H1 (cell line): ENCODE results near the gene HIP1. TPM values are rescaled to one million over a fixed set of nuclear protein-coding genes. Genes with fewer than 3 reads are reported as not detected.
"Not testable (repeated sequence)": the region's sequence is repeated elsewhere in the genome, so short reads cannot be mapped to it uniquely, and the experiment has no call there.

Source experiments
- CTCF ChIA-PET: fragments of 300-600 bp; sonication (Branson Sonifier 250); formaldehyde crosslinking; loops from one replicate; lab custom pipeline; 2021; ENCODE audit not compliant: partially characterized antibody; lab: Charles Lee
- POLR2A ChIA-PET: fragments of 300-600 bp; sonication (Branson Sonifier 250); formaldehyde crosslinking; loops from one replicate; lab custom pipeline; 2021; ENCODE audit warnings: inconsistent platforms; ENCODE audit not compliant: partially characterized antibody; lab: Charles Lee
- DNase-seq, 2 experiments: peaks; one replicate each; pipeline versions ENCODE4 v3.0.0 to v3.0.0-alpha.2; 2010 to 2022; ENCODE audit warnings: low spot score in 2 of 2, low read depth in 1 of 2, mixed read lengths in 1 of 2
- FAIRE-seq: peaks from 2 replicates; lab custom pipeline; 2011; peaks lifted over from hg19 to GRCh38; lab: Jason Lieb, UNC
- H2AFZ ChIP-seq: 2 replicates; pipeline ENCODE4 v1.8.1; 2012; ENCODE audit warnings: low read length, inconsistent platforms
- H2AK5ac ChIP-seq: 2 replicates; pipeline ENCODE4 v1.6.1; 2013; ENCODE audit warnings: low read depth, low read length
- H2BK120ac ChIP-seq: replicated peaks from 2 replicates; pipeline ENCODE3; 2013; ENCODE audit warnings: low read depth, low read length, inconsistent platforms
- H2BK12ac ChIP-seq: 2 replicates; pipeline ENCODE4 v1.6.1; 2013; ENCODE audit warnings: low read depth, low read length
- H2BK15ac ChIP-seq: 2 replicates; pipeline ENCODE4 v1.6.1; 2013; ENCODE audit warnings: low read length
- H2BK20ac ChIP-seq: 2 replicates; pipeline ENCODE4 v1.6.1; 2013; ENCODE audit warnings: low read length
- H2BK5ac ChIP-seq: 2 replicates; pipeline ENCODE4 v1.6.1; 2013; ENCODE audit warnings: low read depth, low read length
- H3K14ac ChIP-seq: 2 replicates; pipeline ENCODE4 v1.6.1; 2013; ENCODE audit warnings: inconsistent platforms; ENCODE audit not compliant: insufficient read length
- H3K18ac ChIP-seq: 2 replicates; pipeline ENCODE4 v1.6.1; 2013; ENCODE audit warnings: low read length; ENCODE audit errors: extremely low read depth
- H3K23ac ChIP-seq: 2 replicates; pipeline ENCODE4 v1.6.1; 2013; ENCODE audit warnings: inconsistent platforms; ENCODE audit not compliant: insufficient read length
- H3K23me2 ChIP-seq: 2 replicates; pipeline ENCODE4 v1.6.1; 2013; ENCODE audit warnings: low read depth, low read length
- H3K27ac ChIP-seq: 2 replicates; pipeline ENCODE4 v1.6.1; 2011; ENCODE audit warnings: low read depth, low read length, inconsistent platforms
- H3K27me3 ChIP-seq, 4 experiments: replicated peaks in 1 of 4; 1 replicate in 1 of 4; 2 replicates in 3 of 4; pipeline versions ENCODE4 v1.6.1 to v1.8.1; 2011 to 2013; ENCODE audit warnings: low read length in 3 of 4, mild to moderate bottlenecking in 3 of 4, inconsistent platforms in 2 of 4, mixed read lengths in 2 of 4, moderate library complexity in 1 of 4; ENCODE audit not compliant: control insufficient read depth in 3 of 4, insufficient read depth in 3 of 4; ENCODE audit errors: extremely low read depth in 1 of 4
- H3K36me3 ChIP-seq, 4 experiments: 2 replicates each; pipeline versions ENCODE4 v1.6.1 to v1.8.1; 2011 to 2013; ENCODE audit warnings: mild to moderate bottlenecking in 4 of 4, low read length in 3 of 4, moderate library complexity in 2 of 4, control low read depth in 1 of 4, inconsistent platforms in 1 of 4; ENCODE audit not compliant: insufficient read depth in 4 of 4, control insufficient read depth in 2 of 4
- H3K4ac ChIP-seq: replicated peaks from 2 replicates; pipeline ENCODE3; 2013; ENCODE audit warnings: low read length, low read depth, mixed read lengths, inconsistent platforms; ENCODE audit not compliant: insufficient read length
- H3K4me1 ChIP-seq, 4 experiments: replicated peaks in 1 of 4; 1 replicate in 1 of 4; 2 replicates in 3 of 4; pipeline versions ENCODE4 v1.6.1 to v1.8.1; 2011 to 2013; ENCODE audit warnings: low read length in 3 of 4, inconsistent platforms in 2 of 4, mixed read lengths in 1 of 4; ENCODE audit not compliant: insufficient read depth in 4 of 4, control insufficient read depth in 3 of 4
- H3K4me2 ChIP-seq, 2 experiments: 2 replicates each; pipeline versions ENCODE4 v1.6.1 to v1.8.1; 2011 to 2013; ENCODE audit warnings: low read depth in 2 of 2, low read length in 2 of 2, control low read depth in 1 of 2, inconsistent platforms in 1 of 2, mild to moderate bottlenecking in 1 of 2; ENCODE audit not compliant: insufficient read depth in 1 of 2
- H3K4me3 ChIP-seq, 4 experiments: fragments of 200-600, 300-600 bp in 1 of 4; sonication (generic), shearing (Covaris generic), sonication (Bioruptor Twin) in 1 of 4; 2 replicates each; pipeline versions ENCODE4 v1.5.1 to v1.8.1; 2011 to 2016; ENCODE audit warnings: low read length in 4 of 4, low read depth in 3 of 4, control low read depth in 2 of 4, inconsistent platforms in 2 of 4, mild to moderate bottlenecking in 2 of 4, mixed read lengths in 1 of 4, moderate library complexity in 1 of 4; ENCODE audit not compliant: insufficient read depth in 2 of 4; ENCODE audit errors: extremely low read depth in 1 of 4
- H3K56ac ChIP-seq: replicated peaks from 2 replicates; pipeline ENCODE3; 2013; ENCODE audit warnings: low read depth, mild to moderate bottlenecking, mixed read lengths, low read length, inconsistent platforms; ENCODE audit not compliant: insufficient read length
- H3K79me1 ChIP-seq: 2 replicates; pipeline ENCODE4 v1.6.1; 2013; ENCODE audit warnings: low read depth, low read length, control low read depth
- H3K79me2 ChIP-seq, 2 experiments: 2 replicates each; pipeline versions ENCODE4 v1.6.1 to v1.8.1; 2012 to 2013; ENCODE audit warnings: low read length in 2 of 2, mild to moderate bottlenecking in 2 of 2, inconsistent platforms in 1 of 2; ENCODE audit not compliant: insufficient read depth in 2 of 2, control insufficient read depth in 1 of 2
- H3K9ac ChIP-seq, 4 experiments: replicated peaks in 1 of 4; 1 replicate in 1 of 4; 2 replicates in 3 of 4; pipeline versions ENCODE4 v1.6.1 to v1.8.1; 2011 to 2013; ENCODE audit warnings: low read depth in 3 of 4, low read length in 3 of 4, control low read depth in 2 of 4, mild to moderate bottlenecking in 2 of 4, moderate library complexity in 2 of 4, inconsistent platforms in 1 of 4; ENCODE audit errors: extremely low read depth in 1 of 4
- H3K9me3 ChIP-seq, 2 experiments: 2 replicates each; pipeline versions ENCODE4 v1.6.1 to v1.8.1; 2012 to 2013; ENCODE audit warnings: mild to moderate bottlenecking in 2 of 2, moderate library complexity in 2 of 2, control low read depth in 1 of 2, inconsistent platforms in 1 of 2, low read depth in 1 of 2, low read length in 1 of 2, mixed read lengths in 1 of 2; ENCODE audit not compliant: insufficient read depth in 2 of 2
- H4K20me1 ChIP-seq, 2 experiments: replicated peaks in 1 of 2; 2 replicates each; pipeline versions ENCODE3 to v1.8.1; 2011 to 2013; ENCODE audit warnings: inconsistent platforms in 2 of 2, low read length in 2 of 2, mild to moderate bottlenecking in 1 of 2; ENCODE audit not compliant: insufficient read depth in 2 of 2, control insufficient read depth in 1 of 2
- H4K5ac ChIP-seq: 2 replicates; pipeline ENCODE4 v1.6.1; 2013; ENCODE audit warnings: low read length, low read depth, mixed read lengths, inconsistent platforms; ENCODE audit not compliant: insufficient read length
- H4K8ac ChIP-seq: 2 replicates; pipeline ENCODE4 v1.8.0; 2013; ENCODE audit warnings: mild to moderate bottlenecking, moderate library complexity, low read length, inconsistent platforms; ENCODE audit not compliant: insufficient read depth; ENCODE audit errors: extremely low read depth
- H4K91ac ChIP-seq: replicated peaks from 2 replicates; pipeline ENCODE3; 2013; ENCODE audit warnings: low read length, mixed read lengths, inconsistent platforms; ENCODE audit not compliant: insufficient read length
- WGBS, 2 experiments: shearing (Covaris generic) in 1 of 2; methylation state at CpG; one replicate each; pipeline versions ENCODE4 v1.1.6 to v1.1.7; 2013 to 2015; ENCODE audit warnings: low lambda C conversion rate in 2 of 2, mixed read lengths in 2 of 2, inconsistent platforms in 1 of 2, low coverage in 1 of 2, missing lambda C conversion rate in 1 of 2; ENCODE audit not compliant: insufficient replicate concordance in 2 of 2, insufficient coverage in 1 of 2, insufficient read length in 1 of 2; ENCODE audit errors: extremely low coverage in 1 of 2, missing lambda C conversion rate in 1 of 2; 5-methylcytosine and 5-hydroxymethylcytosine counted together
- polyA plus RNA-seq, 7 experiments: library from polyadenylated mRNA; depleted of rRNA in 3 of 7; stranded (reverse) in 5 of 7; unstranded in 2 of 7; fragments of >200 nt in 5 of 7; fragments of 200-250 nt in 2 of 7; gene quantifications; 1 replicate in 5 of 7; 2 replicates in 1 of 7; 4 replicates in 1 of 7; pipeline versions ENCODE4 v1.2.1 to v1.2.3, GENCODE V29; 2011 to 2013; ENCODE audit warnings: missing spikeins in 2 of 7, mixed read lengths in 2 of 7
- total RNA-seq: library from RNA; stranded (reverse); fragmentation: NEBNext Ultra II Directional; extraction: Animal tissue kit (Norgen Biotek cat#: 25700); gene quantifications from 2 replicates; pipeline ENCODE4 v1.2.1, GENCODE V29; 2021

The HIP1 gene
- total and polyA plus RNA-seq, 2 of the 8 experiments (the other 6 are each of a cell fraction or from before 2014, with no cell fraction given): 51.8 to 108 TPM

DNA sequence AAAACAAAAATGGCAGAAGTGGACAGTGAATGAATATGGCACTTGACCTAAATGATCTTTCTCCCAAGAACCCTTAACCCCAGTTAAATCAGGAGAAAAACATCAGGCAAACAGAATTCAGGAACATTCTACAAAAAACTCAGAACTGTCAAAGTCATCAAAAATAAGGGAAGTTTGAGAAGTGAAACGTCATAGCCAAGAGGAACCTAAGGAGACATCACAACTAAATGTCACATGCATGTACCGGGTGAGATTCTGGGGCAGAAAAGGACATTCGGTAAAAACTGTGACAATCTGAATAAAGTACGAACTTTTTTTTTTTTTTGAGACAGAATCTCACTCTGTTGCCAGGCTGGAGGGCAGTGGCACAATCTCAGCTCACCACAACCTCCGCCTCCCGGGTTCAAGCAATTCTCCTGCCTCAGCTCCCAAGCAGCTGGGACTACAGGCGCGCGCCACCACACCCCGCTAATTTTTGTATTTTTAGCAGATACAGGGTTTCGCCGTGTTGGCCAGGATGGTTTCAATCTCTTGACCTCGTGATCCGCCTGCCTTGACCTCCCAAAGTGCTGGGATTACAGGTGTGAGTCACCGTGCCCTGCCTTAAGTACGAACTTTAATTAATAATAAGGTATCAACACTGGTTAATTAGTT, 169.0 kb downstream of the HIP1 start:
- H2BK120ac ChIP-seq, H2AK5ac ChIP-seq, H3K23ac ChIP-seq, H4K8ac ChIP-seq, H3K4ac ChIP-seq, H3K9ac ChIP-seq, H3K79me1 ChIP-seq, H3K56ac ChIP-seq, H3K4me2 ChIP-seq, H2BK15ac ChIP-seq, FAIRE-seq, H2AFZ ChIP-seq, H3K23me2 ChIP-seq, H3K4me3 ChIP-seq, H2BK20ac ChIP-seq, H4K5ac ChIP-seq, CTCF ChIA-PET, H3K79me2 ChIP-seq, H3K14ac ChIP-seq, H3K27ac ChIP-seq, H3K9me3 ChIP-seq, H3K4me1 ChIP-seq, H2BK5ac ChIP-seq, DNase-seq, H4K20me1 ChIP-seq, H3K18ac ChIP-seq, H3K27me3 ChIP-seq, H2BK12ac ChIP-seq, H4K91ac ChIP-seq: not testable (repeated sequence)
- POLR2A ChIA-PET: interaction anchor here (1.2 kb wide), 1 partner anchor 9 kb away, joined by 3 read pairs; no protein-coding TSS in a partner anchor
- peaks cover 19 to 77% (median 60%) of the 10 kb centered on the region in 4 experiments for H3K36me3 ChIP-seq
- WGBS, 2 experiments: 94% methylated on average over 16 of the region's 16 CpGs; no CpG with 5 or more reads in 1 of the 2 experiments
